ENCODE data around the gene GFOD1. TPM values are rescaled to one million over a fixed set of nuclear protein-coding genes. Genes with fewer than 3 reads are reported as not detected.
A peak's percentile ranks its signal among the peaks of the same experiment; 100 is the strongest.

GFOD1 gene
- total RNA-seq, 1 donor from 2014 or later, result 2.2 TPM

- DNase-seq (ENCODE audit: low read depth), result no peak
- H3K4me3 ChIP-seq (ENCODE audit: low read depth, low read length), result no peak overlapping the region
- no peak for TF ChIP-seq CTCF (conservative IDR thresholded peaks at IDR 0.05; ENCODE audit: low read depth, low read length)
Measured at GRCh38 chr6:13412211-13412610, 75.2 kb downstream of the GFOD1 start.

DNA sequence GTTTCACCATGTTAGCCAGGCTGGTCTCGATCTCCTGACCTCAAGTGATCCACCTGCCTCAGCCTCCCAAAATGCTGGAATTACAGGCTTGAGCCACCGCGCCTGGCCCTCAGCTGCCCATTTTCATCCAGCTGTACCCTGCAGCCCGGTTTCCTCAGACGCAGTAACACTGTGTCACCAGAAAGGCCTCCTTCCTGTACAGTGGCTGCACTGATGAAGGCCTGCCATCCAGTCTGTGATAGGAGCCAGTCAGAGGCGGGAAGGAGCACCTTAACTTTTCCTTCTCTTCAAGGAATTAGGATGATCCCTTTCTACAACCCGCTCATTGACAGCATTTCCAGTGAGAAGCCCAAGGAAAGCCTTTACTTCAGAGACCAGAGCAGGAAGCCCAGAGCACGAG is 75.9 kb downstream of the GFOD1 start:
- no peak for DNase-seq (ENCODE audit: low read depth)
- no peak for TF ChIP-seq CTCF (conservative IDR thresholded peaks at IDR 0.05; ENCODE audit: low read depth, low read length)
- H3K4me3 ChIP-seq (ENCODE audit: low read depth, low read length), result no peak overlapping the region

- no peak for DNase-seq (ENCODE audit: low read depth)
- TF ChIP-seq CTCF (conservative IDR thresholded peaks at IDR 0.05; ENCODE audit: low read depth, low read length), result no peak
- no peak overlapping the region for H3K4me3 ChIP-seq (ENCODE audit: low read depth, low read length)
Measured at GRCh38 chr6:13409991-13410390, 77.4 kb downstream of the GFOD1 start.

DNA sequence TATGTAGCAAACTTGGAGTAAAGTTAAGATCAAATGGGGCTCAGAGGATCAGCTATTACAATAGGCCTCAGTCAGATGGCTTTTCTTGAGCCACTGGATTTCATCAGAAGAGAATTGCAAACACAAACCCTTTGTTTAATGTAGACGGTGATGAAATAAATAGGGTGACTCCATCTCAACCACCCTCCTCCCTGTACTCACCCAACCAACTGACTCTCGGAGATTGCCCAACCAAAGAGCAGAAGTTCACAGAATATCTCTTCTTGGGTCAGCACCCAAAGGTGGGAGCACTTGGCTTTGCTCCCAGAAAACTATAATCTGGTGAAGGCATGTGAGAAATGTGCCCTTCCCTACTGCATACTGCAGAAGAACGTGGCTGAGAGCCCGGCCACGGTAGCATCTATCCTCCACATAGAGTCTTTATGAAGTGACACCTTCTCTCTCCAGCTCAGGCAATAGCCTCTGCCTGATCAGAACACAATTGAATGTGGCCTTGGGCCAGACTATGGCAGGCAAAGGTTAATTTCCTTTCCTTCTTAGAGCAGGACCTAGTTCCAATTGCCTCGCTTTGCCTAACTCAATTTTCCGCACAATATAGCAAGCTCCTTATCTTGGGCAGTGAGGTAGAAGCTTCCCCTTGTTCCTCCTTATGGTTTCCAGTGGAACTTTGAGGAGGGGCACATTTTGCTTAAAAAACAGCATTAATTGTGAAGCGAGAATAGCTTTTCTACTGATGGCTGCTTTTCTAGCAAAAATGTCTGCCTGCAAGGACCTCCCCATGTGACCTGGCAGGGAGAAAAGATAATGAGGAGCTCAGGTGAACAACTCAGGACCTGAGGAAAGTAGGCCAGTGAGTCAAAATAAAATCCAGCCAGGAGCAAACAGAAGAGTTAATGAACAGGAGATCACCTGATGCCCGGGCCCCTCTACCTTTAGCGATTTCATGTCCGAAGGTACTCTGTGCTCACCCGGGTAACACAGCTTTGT is 79.4 kb downstream of the GFOD1 start:
- no peak overlapping the region for H3K4me3 ChIP-seq (ENCODE audit: low read depth, low read length)
- DNase-seq (ENCODE audit: low read depth), result peak; percentile 99
- TF ChIP-seq CTCF (conservative IDR thresholded peaks at IDR 0.05; ENCODE audit: low read depth, low read length), result no peak

- no peak for TF ChIP-seq CTCF (conservative IDR thresholded peaks at IDR 0.05; ENCODE audit: low read depth, low read length)
- no peak for DNase-seq (ENCODE audit: low read depth)
- H3K4me3 ChIP-seq (ENCODE audit: low read depth, low read length), result no peak overlapping the region
Measured at GRCh38 chr6:13407368-13407708, 80.1 kb downstream of the GFOD1 start.

DNA sequence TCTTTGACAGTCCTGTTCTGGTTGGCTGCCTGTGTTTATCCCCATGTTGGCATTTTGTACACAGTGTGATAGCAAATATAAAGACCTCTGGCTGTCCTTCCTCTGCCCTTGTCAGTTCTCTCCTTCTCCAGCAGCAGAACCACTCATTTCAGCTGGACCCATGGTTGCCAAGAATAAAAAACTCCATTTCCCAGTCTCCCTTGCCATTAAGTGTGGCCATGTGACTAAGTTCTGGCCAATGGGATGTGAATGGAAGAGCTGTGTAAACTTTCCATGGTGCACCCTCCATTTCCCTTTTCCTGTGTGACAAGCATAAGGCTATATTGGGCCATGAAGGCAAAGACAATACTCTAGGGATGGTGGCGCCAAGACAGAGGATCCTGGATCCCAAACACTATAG is 80.6 kb downstream of the GFOD1 start:
- TF ChIP-seq CTCF (conservative IDR thresholded peaks at IDR 0.05; ENCODE audit: low read depth, low read length), result no peak
- H3K4me3 ChIP-seq (ENCODE audit: low read depth, low read length), result no peak overlapping the region
- DNase-seq (ENCODE audit: low read depth), result no peak
